Right lobe of liver (tissue), 4 donors: Measurements from ENCODE around the gene KCNIP1.

Experiments
- CTCF ChIP-seq, 4 donors: fragments of 200-600 bp in 3 of 4; fragments of 450-650 bp in 1 of 4; IDR thresholded peaks; one replicate each; pipeline versions ENCODE4 v1.5.1 to v1.8.0; 2016 to 2022; ENCODE audit warnings: antibody characterized with exemption in 4 of 4, mild to moderate bottlenecking in 2 of 4
- POLR2A ChIP-seq: fragments of 450-650 bp; IDR thresholded peaks from one replicate; pipeline ENCODE4 v1.6.1; 2017; ENCODE audit warnings: antibody characterized with exemption, mild to moderate bottlenecking
- donor health status: DM: no; HTN: no; CAD: no.
- donor health status: DM: no; HTN: no; CAD: no.
- donor health status: DM: no; HTN: yes; CAD: no.

DNA sequence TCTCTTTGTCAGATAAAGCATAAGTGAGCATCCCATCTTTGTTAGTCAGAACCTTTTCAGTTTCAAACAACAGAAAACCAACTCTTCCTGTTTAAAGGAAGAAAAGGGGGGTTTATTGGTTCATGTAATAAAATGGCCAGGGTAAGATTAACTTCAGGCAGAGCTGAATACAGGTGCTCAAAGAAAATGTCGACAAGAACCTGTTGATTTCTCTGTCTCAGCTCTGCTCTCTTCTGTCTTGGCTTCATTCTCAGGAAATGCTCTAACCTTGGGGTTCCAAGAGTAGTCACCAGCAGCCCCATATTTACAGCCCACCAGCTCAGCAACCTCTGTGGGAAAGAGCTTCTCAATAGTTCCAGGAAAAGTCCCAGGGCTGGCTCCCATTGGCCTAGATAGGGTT is 25.2 kb downstream of the KCNIP1 start:
- no peak for TF ChIP-seq CTCF (IDR thresholded peaks at IDR 0.05)
- no peak for TF ChIP-seq POLR2A
